Brain pericyte (primary cell): ENCODE data around the gene SPEF2.
A peak's percentile ranks its signal among the peaks of the same experiment; 100 is the strongest.

Experiments used
- DNase-seq: peaks from one replicate; pipeline ENCODE4 v3.0.0-alpha.2; 2012; ENCODE audit warnings: low read depth, low spot score

SPEF2 gene

GRCh38 chr5:35735718-35736117 is 118.1 kb downstream of the SPEF2 start:
- DNase-seq: no peak

DNA sequence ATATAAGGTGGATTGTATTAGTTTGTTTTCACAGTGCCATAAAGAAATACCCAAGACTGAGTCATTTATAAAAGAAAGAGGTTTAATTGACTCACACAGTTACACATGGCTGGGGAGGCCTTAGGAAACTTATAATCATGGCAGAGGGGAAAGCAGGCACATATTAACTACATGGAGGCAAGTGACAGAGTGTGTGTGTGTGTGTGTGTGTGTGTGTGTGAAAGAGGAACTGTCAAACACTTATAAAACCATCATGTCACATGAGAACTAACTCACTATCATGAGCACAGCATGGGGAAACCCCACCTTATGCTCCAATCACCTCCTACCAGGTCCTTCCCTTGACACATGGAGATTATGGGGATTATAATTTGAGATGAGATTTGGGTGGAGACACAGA is 118.6 kb downstream of the SPEF2 start:
- DNase-seq: no peak

GRCh38 chr5:35741126-35741716 is 123.6 kb downstream of the SPEF2 start:
- DNase-seq: no peak

- DNase-seq: no peak
Observed at GRCh38 chr5:35741971-35742370, 124.3 kb downstream of the SPEF2 start.

GRCh38 chr5:35743644-35744043 is 126.0 kb downstream of the SPEF2 start:
- no peak for DNase-seq

DNA sequence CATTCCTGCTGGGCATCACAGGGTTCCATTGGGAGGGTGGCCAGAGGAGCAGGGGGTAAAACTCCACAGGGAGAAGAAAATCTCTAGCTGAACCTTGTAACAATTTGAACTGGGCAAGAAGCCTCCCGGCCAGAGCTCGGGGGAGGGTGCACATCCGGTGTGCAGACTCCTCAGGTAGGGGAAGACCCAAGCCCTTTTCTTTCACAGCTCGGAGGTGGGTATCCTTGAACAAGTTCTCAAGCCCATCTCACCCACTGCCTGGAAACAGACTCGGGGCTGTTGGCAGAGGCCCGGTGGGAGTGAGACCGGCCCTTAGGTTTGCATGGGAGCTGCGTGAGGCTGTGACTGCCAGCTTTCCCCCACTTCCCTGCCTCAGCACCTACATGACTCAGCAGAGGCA is 127.5 kb downstream of the SPEF2 start:
- DNase-seq: no peak

- no peak for DNase-seq
Observed at GRCh38 chr5:35745660-35746059, 128.0 kb downstream of the SPEF2 start.

DNA sequence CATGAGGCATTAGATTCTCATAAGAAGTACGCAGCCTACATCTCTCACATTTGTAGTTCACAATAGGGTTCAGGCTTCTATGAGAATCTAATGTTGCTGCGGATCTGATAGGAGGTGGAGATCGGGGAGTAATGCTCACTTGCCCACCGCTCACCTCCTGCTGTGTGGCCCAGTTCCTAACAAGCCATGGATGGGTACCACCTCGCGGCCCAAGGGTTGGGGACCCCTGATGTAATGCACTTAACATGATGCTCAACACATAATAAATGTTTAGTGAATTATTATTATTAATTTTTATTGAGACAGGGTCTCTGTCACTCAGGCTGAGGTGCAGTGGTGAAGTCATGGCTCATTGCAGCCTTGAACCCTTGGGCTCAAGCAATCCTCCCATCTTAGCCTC is 134.3 kb downstream of the SPEF2 start:
- DNase-seq: no peak

GRCh38 chr5:35753500-35753899 is 135.8 kb downstream of the SPEF2 start:
- DNase-seq: no peak

- no peak for DNase-seq
Observed at GRCh38 chr5:35754481-35754880, 136.8 kb downstream of the SPEF2 start.

DNA sequence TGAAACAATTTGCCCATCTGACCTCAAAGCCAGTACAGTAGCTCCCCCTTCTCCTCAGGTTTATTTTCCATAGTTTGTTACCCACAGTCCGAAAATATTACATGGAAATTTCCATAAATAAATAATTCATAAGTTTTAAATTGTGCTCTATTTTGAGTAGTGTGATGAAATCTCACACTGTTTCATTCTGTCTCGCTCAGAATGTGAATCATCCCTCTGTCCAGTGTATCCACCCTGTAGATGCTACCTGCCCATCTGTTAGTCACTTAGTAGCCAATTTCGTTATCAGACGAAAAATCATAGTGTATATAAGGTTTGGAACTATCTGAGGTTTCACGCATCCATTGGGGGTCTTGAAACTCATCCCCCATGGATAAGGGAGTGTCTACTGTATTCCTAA is 138.3 kb downstream of the SPEF2 start:
- no peak for DNase-seq

DNA sequence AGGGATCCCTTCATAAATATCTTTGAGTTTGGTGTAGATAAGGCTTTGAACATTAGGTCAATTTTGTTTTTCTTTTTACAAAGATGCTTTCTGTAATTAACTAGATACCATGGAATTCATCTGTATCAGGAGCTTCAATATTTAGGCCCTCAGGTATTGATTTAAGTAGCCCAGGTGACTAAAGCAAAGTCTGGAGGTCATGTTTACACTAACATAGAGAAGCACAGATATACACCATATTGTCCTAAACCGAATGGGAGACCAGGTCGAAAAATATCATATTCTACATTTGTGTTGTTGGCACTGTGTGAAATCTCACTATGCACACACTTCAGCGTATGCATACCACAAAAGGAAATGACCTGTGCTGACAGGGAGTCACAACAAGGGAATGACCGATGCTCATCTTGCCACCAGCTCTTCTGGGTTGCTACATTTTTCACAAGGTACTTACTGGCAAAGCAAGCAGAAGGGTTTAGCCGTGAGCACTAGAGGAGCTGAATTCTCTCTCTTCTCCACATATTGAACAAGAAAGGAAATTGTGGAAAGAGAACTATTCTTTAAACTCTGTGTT is 140.6 kb downstream of the SPEF2 start:
- DNase-seq: no peak

GRCh38 chr5:35761541-35761940 is 143.9 kb downstream of the SPEF2 start:
- DNase-seq: no peak

- DNase-seq: no peak
Observed at GRCh38 chr5:35762368-35762767, 144.7 kb downstream of the SPEF2 start.

- DNase-seq: no peak
Observed at GRCh38 chr5:35765921-35766320, 148.3 kb downstream of the SPEF2 start.

- no peak for DNase-seq
Observed at GRCh38 chr5:35771300-35771699, 153.6 kb downstream of the SPEF2 start.

DNA sequence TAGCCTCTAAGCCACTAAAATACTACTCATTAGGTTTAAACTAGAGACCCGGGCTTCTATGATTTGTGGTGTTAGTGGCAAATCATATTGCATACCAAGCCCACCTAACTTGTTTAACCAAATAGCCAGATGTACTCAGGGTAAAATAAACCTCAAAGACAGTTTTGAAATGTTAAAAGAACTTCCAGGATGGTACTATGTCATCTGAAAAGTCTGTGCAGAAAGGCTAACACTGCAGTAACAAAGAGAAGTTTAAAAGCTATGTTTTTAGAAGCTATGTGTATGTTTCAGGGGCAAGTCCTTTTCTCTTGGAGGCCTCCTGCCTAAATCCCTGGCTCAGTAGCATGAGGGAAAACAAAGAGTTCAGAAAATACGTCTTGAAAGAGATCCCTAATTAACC is 154.2 kb downstream of the SPEF2 start:
- DNase-seq: no peak

- DNase-seq: no peak
Observed at GRCh38 chr5:35773967-35774366, 156.3 kb downstream of the SPEF2 start.

DNA sequence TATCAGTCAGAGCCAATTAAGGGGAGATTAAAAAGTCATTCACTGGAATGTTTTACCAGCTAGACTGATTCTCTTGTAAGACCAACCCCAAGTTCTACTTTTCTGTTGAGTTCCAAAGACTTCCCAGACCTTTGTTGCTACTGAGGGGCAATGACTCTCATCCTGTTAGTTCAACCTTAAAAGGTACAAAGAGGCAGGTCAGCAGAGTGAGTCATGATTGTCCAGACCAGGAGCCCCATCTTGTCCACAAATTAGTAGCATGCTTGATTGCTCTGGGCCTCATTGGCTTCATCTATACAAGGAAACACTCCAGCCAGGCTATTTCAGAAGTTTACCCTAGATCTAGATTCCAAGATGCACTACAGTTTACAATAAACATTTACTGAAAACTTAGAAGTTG is 159.1 kb downstream of the SPEF2 start:
- DNase-seq: no peak

DNA sequence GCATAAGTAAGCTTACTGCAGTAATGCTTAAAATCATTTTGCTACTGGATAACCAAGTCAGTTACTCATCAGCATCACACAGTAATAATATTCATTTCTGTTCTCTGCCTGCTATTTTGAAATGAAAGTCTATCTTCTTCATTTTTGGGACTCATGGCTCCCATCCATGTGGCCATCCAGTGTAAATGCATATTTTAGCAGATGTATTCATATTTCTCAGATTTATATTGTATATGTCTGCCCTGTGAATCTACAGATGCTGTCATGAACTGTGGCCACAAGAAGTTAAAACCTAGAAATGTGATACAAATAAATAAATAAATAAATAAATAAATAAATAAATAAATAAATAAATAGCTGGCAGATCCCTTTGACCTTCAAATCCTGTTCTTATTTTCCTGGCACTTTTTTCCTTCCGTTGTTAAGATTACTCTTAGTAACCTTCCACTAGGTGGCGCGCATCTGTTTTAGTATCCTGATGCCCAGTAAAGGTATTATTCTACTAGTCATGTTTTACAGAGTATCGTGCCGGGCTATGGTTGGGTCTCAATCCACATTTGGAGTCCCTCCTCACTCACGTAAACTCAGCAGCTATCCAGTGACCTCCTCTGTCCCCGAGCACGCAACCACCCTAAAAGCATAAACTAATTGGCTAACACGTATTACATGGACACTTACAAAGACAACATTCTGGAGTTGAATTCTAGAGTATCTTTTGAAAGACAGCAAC is 159.9 kb downstream of the SPEF2 start:
- DNase-seq: peak; percentile 25

- no peak for DNase-seq
Observed at GRCh38 chr5:35778259-35778769, 160.7 kb downstream of the SPEF2 start.

DNA sequence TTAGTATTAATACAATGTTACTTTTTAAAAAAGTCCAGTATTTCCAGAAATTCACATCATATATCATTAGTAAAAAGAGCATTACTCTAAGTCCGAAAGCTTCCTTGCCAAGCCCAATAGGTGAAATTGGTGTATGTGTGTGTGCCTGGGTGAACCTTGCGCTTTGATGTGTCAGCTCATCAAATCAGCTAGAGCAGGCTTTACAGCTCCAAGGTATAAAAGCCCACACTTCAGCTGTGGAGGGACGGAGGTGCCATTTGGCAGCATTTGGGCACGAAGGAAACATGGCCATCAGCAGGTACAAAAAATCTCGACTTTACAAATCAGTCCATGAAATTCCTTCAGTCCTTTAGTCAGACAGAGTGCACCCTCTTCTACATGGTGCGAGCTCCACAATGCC is 162.6 kb downstream of the SPEF2 start:
- DNase-seq: no peak

GRCh38 chr5:35781181-35781790 is 163.6 kb downstream of the SPEF2 start:
- DNase-seq: no peak
